Measurements from ENCODE around the gene CXCR4. TPM values are rescaled to one million over a fixed set of nuclear protein-coding genes. Genes with fewer than 3 reads are reported as not detected.
"Not testable (repeated sequence)": the region's sequence is repeated elsewhere in the genome, so short reads cannot be mapped to it uniquely, and the experiment has no call there.

Gene CXCR4
- total RNA-seq, 1 donor from 2014 or later: 29.2 TPM

- no peak overlapping the region for H3K4me3 ChIP-seq (ENCODE audit: low read length in 3 of 3)
- no peaks in the 10 kb centered on the region for H3K4me1 ChIP-seq (ENCODE audit: control insufficient read depth in 3 of 3, insufficient read depth in 3 of 3, low read length in 3 of 3)
- no peaks in the 10 kb centered on the region for H3K36me3 ChIP-seq (ENCODE audit: control insufficient read depth in 3 of 3, insufficient read depth in 3 of 3, low read length in 3 of 3)
- H3K27ac ChIP-seq (ENCODE audit: low read depth, low read length): no peak overlapping the region
- peaks cover 0 to 3% (median 2%) of the 10 kb centered on the region in 3 donors for H3K27me3 ChIP-seq (ENCODE audit: control insufficient read depth in 3 of 3, insufficient read depth in 3 of 3, low read length in 3 of 3)
- H3K9me3 ChIP-seq (ENCODE audit: control insufficient read depth in 3 of 3, low read length in 3 of 3): no peaks in the 10 kb centered on the region
- no peak overlapping the region for H3K9ac ChIP-seq (ENCODE audit: low read depth in 1 of 3, low read length in 3 of 3)
These were observed 10.6 kb downstream of the CXCR4 start for GRCh38 chr2:136107051-136108033.

GRCh38 chr2:136106505-136106904, 11.4 kb downstream of the CXCR4 start:
- H3K9ac ChIP-seq (ENCODE audit: low read depth in 1 of 3, low read length in 3 of 3): no peak overlapping the region
- H3K4me1 ChIP-seq (ENCODE audit: control insufficient read depth in 3 of 3, insufficient read depth in 3 of 3, low read length in 3 of 3): no peaks in the 10 kb centered on the region
- no peak overlapping the region for H3K4me3 ChIP-seq (ENCODE audit: low read length in 3 of 3)
- H3K27ac ChIP-seq (ENCODE audit: low read depth, low read length): no peak overlapping the region
- H3K27me3 ChIP-seq (ENCODE audit: control insufficient read depth in 3 of 3, insufficient read depth in 3 of 3, low read length in 3 of 3): peaks cover 0 to under 1% (median 0%) of the 10 kb centered on the region in 3 donors
- no peaks in the 10 kb centered on the region for H3K36me3 ChIP-seq (ENCODE audit: control insufficient read depth in 3 of 3, insufficient read depth in 3 of 3, low read length in 3 of 3)
- no peaks in the 10 kb centered on the region for H3K9me3 ChIP-seq (ENCODE audit: control insufficient read depth in 3 of 3, low read length in 3 of 3)

- Histone ChIP-seq H3K4me3 (ENCODE audit: low read length in 3 of 3) (no peak overlapping the region), H3K27ac (ENCODE audit: low read depth, low read length) (no peak overlapping the region), H3K27me3 (ENCODE audit: control insufficient read depth in 3 of 3, insufficient read depth in 3 of 3, low read length in 3 of 3) (no peaks in the 10 kb centered on the region), H3K9me3 (ENCODE audit: control insufficient read depth in 3 of 3, low read length in 3 of 3) (no peaks in the 10 kb centered on the region), H3K36me3 (ENCODE audit: control insufficient read depth in 3 of 3, insufficient read depth in 3 of 3, low read length in 3 of 3) (no peaks in the 10 kb centered on the region), H3K4me1 (ENCODE audit: control insufficient read depth in 3 of 3, insufficient read depth in 3 of 3, low read length in 3 of 3) (no peaks in the 10 kb centered on the region), H3K9ac (ENCODE audit: low read depth in 1 of 3, low read length in 3 of 3) (no peak overlapping the region)
These were observed 13.0 kb downstream of the CXCR4 start for GRCh38 chr2:136104977-136105376.

- Histone ChIP-seq H3K9ac (ENCODE audit: low read depth in 1 of 3, low read length in 3 of 3) (no peak overlapping the region), H3K4me3 (ENCODE audit: low read length in 3 of 3) (no peak overlapping the region), H3K4me1 (ENCODE audit: control insufficient read depth in 3 of 3, insufficient read depth in 3 of 3, low read length in 3 of 3) (no peaks in the 10 kb centered on the region), H3K36me3 (ENCODE audit: control insufficient read depth in 3 of 3, insufficient read depth in 3 of 3, low read length in 3 of 3) (no peaks in the 10 kb centered on the region), H3K27ac (ENCODE audit: low read depth, low read length) (no peak overlapping the region), H3K9me3 (ENCODE audit: control insufficient read depth in 3 of 3, low read length in 3 of 3) (no peaks in the 10 kb centered on the region), H3K27me3 (ENCODE audit: control insufficient read depth in 3 of 3, insufficient read depth in 3 of 3, low read length in 3 of 3) (no peaks in the 10 kb centered on the region)
These were observed 16.9 kb downstream of the CXCR4 start for GRCh38 chr2:136101042-136101441.

GRCh38 chr2:136098441-136098840, 19.5 kb downstream of the CXCR4 start:
- H3K27ac ChIP-seq (ENCODE audit: low read depth, low read length): no peak overlapping the region

GRCh38 chr2:136093583-136093982, 24.4 kb downstream of the CXCR4 start:
- Histone ChIP-seq H3K36me3 (ENCODE audit: control insufficient read depth in 3 of 3, insufficient read depth in 3 of 3, low read length in 3 of 3) (no peaks in the 10 kb centered on the region), H3K27ac (ENCODE audit: low read depth, low read length) (no peak overlapping the region), H3K9ac (ENCODE audit: low read depth in 1 of 3, low read length in 3 of 3) (no peak overlapping the region), H3K4me1 (ENCODE audit: control insufficient read depth in 3 of 3, insufficient read depth in 3 of 3, low read length in 3 of 3) (no peaks in the 10 kb centered on the region), H3K4me3 (ENCODE audit: low read length in 3 of 3) (no peak overlapping the region), H3K9me3 (ENCODE audit: control insufficient read depth in 3 of 3, low read length in 3 of 3) (no peaks in the 10 kb centered on the region), H3K27me3 (ENCODE audit: control insufficient read depth in 3 of 3, insufficient read depth in 3 of 3, low read length in 3 of 3) (peaks cover 0 to 4% (median 2%) of the 10 kb centered on the region in 3 donors)

More at GRCh38 chr2:136098441-136098840, 19.5 kb downstream of the CXCR4 start:
- Histone ChIP-seq H3K9ac (ENCODE audit: low read depth in 1 of 3, low read length in 3 of 3) (no peak overlapping the region), H3K27me3 (ENCODE audit: control insufficient read depth in 3 of 3, insufficient read depth in 3 of 3, low read length in 3 of 3) (peaks cover 0 to 4% (median 0%) of the 10 kb centered on the region in 3 donors), H3K4me3 (ENCODE audit: low read length in 3 of 3) (no peak overlapping the region), H3K36me3 (ENCODE audit: control insufficient read depth in 3 of 3, insufficient read depth in 3 of 3, low read length in 3 of 3) (no peaks in the 10 kb centered on the region), H3K4me1 (ENCODE audit: control insufficient read depth in 3 of 3, insufficient read depth in 3 of 3, low read length in 3 of 3) (no peaks in the 10 kb centered on the region), H3K9me3 (ENCODE audit: control insufficient read depth in 3 of 3, low read length in 3 of 3) (no peaks in the 10 kb centered on the region)

GRCh38 chr2:136091899-136092298, 26.1 kb downstream of the CXCR4 start:
- no peak overlapping the region for H3K27ac ChIP-seq (ENCODE audit: low read depth, low read length)
- H3K4me3 ChIP-seq (ENCODE audit: low read length in 3 of 3): no peak overlapping the region
- H3K27me3 ChIP-seq (ENCODE audit: control insufficient read depth in 3 of 3, insufficient read depth in 3 of 3, low read length in 3 of 3): peaks cover 0 to 4% (median 2%) of the 10 kb centered on the region in 3 donors
- H3K9ac ChIP-seq (ENCODE audit: low read depth in 1 of 3, low read length in 3 of 3): no peak overlapping the region
- no peaks in the 10 kb centered on the region for H3K9me3 ChIP-seq (ENCODE audit: control insufficient read depth in 3 of 3, low read length in 3 of 3)
- no peaks in the 10 kb centered on the region for H3K36me3 ChIP-seq (ENCODE audit: control insufficient read depth in 3 of 3, insufficient read depth in 3 of 3, low read length in 3 of 3)
- H3K4me1 ChIP-seq (ENCODE audit: control insufficient read depth in 3 of 3, insufficient read depth in 3 of 3, low read length in 3 of 3): no peaks in the 10 kb centered on the region

- H3K4me1 ChIP-seq (ENCODE audit: control insufficient read depth in 3 of 3, insufficient read depth in 3 of 3, low read length in 3 of 3); H3K36me3 ChIP-seq (ENCODE audit: control insufficient read depth in 3 of 3, insufficient read depth in 3 of 3, low read length in 3 of 3); H3K9me3 ChIP-seq (ENCODE audit: control insufficient read depth in 3 of 3, low read length in 3 of 3); H3K27ac ChIP-seq (ENCODE audit: low read depth, low read length); H3K27me3 ChIP-seq (ENCODE audit: control insufficient read depth in 3 of 3, insufficient read depth in 3 of 3, low read length in 3 of 3); H3K9ac ChIP-seq (ENCODE audit: low read depth in 1 of 3, low read length in 3 of 3); H3K4me3 ChIP-seq (ENCODE audit: low read length in 3 of 3): not testable (repeated sequence)
These were observed 30.0 kb downstream of the CXCR4 start for GRCh38 chr2:136087901-136088460.

GRCh38 chr2:136086253-136087016, 31.5 kb downstream of the CXCR4 start:
- Histone ChIP-seq H3K9me3 (ENCODE audit: control insufficient read depth in 3 of 3, low read length in 3 of 3) (no peaks in the 10 kb centered on the region), H3K27ac (ENCODE audit: low read depth, low read length) (no peak overlapping the region), H3K27me3 (ENCODE audit: control insufficient read depth in 3 of 3, insufficient read depth in 3 of 3, low read length in 3 of 3) (no peaks in the 10 kb centered on the region), H3K9ac (ENCODE audit: low read depth in 1 of 3, low read length in 3 of 3) (no peak overlapping the region), H3K4me3 (ENCODE audit: low read length in 3 of 3) (no peak overlapping the region), H3K36me3 (ENCODE audit: control insufficient read depth in 3 of 3, insufficient read depth in 3 of 3, low read length in 3 of 3) (no peaks in the 10 kb centered on the region), H3K4me1 (ENCODE audit: control insufficient read depth in 3 of 3, insufficient read depth in 3 of 3, low read length in 3 of 3) (no peaks in the 10 kb centered on the region)

Measured in skeletal muscle tissue (tissue), 4 donors.